ENCODE results near the gene MOB3A.
A peak's percentile ranks its signal among the peaks of the same experiment; 100 is the strongest.
"Not testable (repeated sequence)": the region's sequence is repeated elsewhere in the genome, so short reads cannot be mapped to it uniquely, and the experiment has no call there.

Gene MOB3A

DNA sequence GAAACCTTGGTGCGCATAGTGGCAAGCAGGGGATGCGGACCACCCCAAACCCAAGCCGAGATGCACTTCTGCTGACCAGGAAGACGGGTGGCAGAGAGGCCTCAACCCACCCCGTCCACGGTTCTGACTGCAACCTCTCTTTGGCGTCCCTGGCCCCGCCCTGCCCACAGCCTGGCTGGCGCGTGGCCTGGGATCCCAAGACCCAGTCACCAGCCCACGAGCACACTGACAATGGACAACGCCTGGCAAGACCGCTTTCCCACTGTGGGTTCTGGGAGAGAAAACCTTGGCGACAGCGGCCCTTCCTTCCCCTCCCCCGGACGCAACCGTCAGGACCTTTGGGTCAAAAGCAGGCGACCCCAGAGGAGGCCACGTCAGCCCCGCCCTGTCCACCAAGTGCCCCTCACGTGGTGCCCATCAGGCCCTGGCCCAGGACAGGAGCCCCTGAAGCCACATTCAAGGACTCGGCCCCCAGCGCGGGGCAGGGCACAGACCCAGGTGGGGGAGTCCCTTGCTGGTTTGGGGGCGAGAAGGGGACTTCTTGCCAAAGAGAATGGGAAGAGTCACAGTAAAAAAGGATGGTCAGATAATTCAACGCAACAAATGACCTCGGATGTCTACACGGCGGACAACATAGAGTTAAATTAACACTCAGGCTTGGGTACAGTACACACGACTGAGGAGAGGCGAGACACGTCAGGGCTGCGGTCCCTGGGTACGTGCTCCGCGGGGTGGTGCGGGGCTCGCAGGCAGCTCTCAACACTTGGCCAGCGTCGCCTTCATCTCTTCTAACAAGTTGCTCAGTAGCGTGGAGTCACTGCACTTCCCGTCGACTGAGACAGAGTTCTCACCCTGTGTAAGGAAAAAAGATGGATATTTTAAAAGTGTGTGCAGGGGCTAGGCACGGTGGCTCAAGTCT lies 5.5 kb upstream of the MOB3A start:
- peaks cover 23 to 32% (median 26%) of the 10 kb centered on the region in 10 experiments for H3K4me1 ChIP-seq
- no peaks in the 10 kb centered on the region for H3K27me3 ChIP-seq
- H3K27ac ChIP-seq, result no peak overlapping the region
- H3K4me2 ChIP-seq, result no peak overlapping the region
- H3K4me3 ChIP-seq, result no peak overlapping the region
- no peak overlapping the region for H3K9ac ChIP-seq
- H3K36me3 ChIP-seq, result peaks cover 70 to 78% (median 72%) of the 10 kb centered on the region in 11 experiments
- no peak for TF ChIP-seq Cebpa-rat (IDR thresholded peaks at IDR 0.05)
- peaks cover 13 to 28% (median 23%) of the 10 kb centered on the region in 11 experiments for H3K9me3 ChIP-seq (replicated peaks in 1 of 11)
- H4K20me1 ChIP-seq, result peaks cover 42 to 98% (median 72%) of the 10 kb centered on the region in 11 experiments; a peak in 21 of 22 replicates

DNA sequence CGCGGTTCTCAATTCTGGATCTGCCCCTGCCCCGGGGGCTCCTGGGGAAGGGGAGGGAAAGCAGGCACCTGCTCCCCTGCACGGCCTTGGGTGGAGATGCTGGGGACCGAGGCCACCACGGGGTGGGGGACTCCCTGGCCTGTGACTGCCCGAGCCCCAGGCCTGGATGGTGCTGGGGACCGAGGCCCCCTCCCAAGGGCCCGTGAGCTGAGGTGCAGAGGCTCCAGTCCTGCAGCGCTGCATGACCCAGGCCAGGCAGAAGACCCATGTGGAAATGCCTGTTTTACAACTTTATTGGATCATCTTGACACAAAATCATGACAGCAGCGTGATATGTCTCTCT lies 4.6 kb upstream of the MOB3A start:
- H3K4me3 ChIP-seq, result no peak overlapping the region
- no peaks in the 10 kb centered on the region for H3K27me3 ChIP-seq
- TF ChIP-seq Cebpa-rat (IDR thresholded peaks at IDR 0.05), result no peak
- peaks cover 42 to 88% (median 62%) of the 10 kb centered on the region in 11 experiments; a peak in 21 of 22 replicates for H4K20me1 ChIP-seq
- H3K9ac ChIP-seq, result no peak overlapping the region
- no peak overlapping the region for H3K27ac ChIP-seq
- H3K4me2 ChIP-seq, result no peak overlapping the region
- H3K4me1 ChIP-seq, result peaks cover 15 to 22% (median 17%) of the 10 kb centered on the region in 10 experiments
- H3K9me3 ChIP-seq (replicated peaks in 1 of 11), result peaks cover 9 to 21% (median 17%) of the 10 kb centered on the region in 11 experiments
- peaks cover 60 to 69% (median 63%) of the 10 kb centered on the region in 11 experiments for H3K36me3 ChIP-seq

DNA sequence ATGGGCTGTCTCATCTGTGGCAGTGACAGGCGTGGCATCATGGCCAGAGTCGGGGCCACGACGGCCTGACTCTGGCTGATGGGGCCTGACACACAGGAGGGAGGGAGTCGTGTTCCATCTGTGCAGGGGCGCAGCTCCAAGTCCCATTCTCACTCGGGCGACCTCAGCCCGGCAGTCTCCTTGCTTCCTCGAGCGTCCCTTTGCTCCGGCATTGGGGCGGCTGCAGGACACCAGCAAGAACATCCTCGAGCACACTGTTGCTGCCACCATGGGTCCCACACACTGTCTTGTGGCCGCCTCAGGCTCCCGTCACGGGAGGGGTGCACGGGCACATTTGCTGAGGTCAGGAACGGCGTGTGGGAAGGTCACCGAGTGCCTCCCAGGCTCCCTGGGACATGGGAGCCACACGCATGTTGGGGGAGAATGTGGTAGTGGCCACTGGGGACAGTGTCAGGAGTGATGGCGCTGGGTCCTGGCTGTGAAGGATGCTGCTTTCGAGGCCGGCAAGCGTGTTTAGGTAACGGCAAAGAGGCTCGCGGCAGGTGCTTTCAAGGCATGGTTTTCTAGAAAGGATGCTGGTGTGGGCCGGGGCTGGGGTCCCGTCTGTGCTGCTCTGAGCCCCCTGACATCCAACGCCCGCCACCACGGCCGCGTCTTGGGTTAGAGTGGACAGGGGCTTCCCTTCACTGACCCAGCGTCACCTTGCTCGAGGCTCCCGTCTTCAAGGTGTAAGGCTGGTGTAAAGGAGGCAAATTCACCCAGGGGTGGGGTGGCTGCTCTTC lies 4.0 kb upstream of the MOB3A start:
- peaks cover 4 to 16% (median 12%) of the 10 kb centered on the region in 11 experiments; a peak in 21 of 22 replicates for H3K9me3 ChIP-seq (replicated peaks in 1 of 11)
- no peak overlapping the region for H3K4me3 ChIP-seq
- H4K20me1 ChIP-seq, result peaks cover 42 to 83% (median 57%) of the 10 kb centered on the region in 11 experiments; a peak in 21 of 22 replicates
- H3K27ac ChIP-seq, result no peak overlapping the region
- peaks cover 14 to 28% (median 18%) of the 10 kb centered on the region in 10 experiments for H3K4me1 ChIP-seq
- H3K27me3 ChIP-seq, result no peaks in the 10 kb centered on the region
- no peak overlapping the region for H3K4me2 ChIP-seq
- no peak overlapping the region for H3K9ac ChIP-seq
- H3K36me3 ChIP-seq, result peaks cover 55 to 63% (median 57%) of the 10 kb centered on the region in 11 experiments
- no peak for TF ChIP-seq Cebpa-rat (IDR thresholded peaks at IDR 0.05)

DNA sequence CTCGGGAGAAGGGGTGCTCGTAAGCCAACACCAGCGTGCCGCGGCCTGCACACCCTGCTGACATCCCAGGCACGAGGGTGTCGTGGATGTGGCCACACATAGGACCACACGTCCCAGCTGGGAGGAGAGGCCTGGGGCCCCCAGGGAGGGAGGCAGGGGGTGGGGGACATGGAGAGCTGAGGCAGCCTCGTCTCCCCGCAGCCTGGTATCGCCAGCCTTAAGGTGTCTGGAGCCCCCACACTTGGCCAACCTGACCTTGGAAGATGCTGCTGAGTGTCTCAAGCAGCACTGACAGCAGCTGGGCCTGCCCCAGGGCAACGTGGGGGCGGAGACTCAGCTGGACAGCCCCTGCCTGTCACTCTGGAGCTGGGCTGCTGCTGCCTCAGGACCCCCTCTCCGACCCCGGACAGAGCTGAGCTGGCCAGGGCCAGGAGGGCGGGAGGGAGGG lies 3.0 kb upstream of the MOB3A start:
- Histone ChIP-seq H4K20me1 (peaks cover 39 to 72% (median 48%) of the 10 kb centered on the region in 11 experiments; a peak in 21 of 22 replicates), H3K9me3 (replicated peaks in 1 of 11) (peaks cover 0 to 5% (median 1%) of the 10 kb centered on the region in 11 experiments; a peak in 9 of 22 replicates), H3K4me2 (no peak overlapping the region), H3K27me3 (no peaks in the 10 kb centered on the region), H3K4me1 (peaks cover 14 to 38% (median 18%) of the 10 kb centered on the region in 10 experiments), H3K27ac (no peak overlapping the region), H3K4me3 (no peak overlapping the region), H3K36me3 (peaks cover 44 to 53% (median 46%) of the 10 kb centered on the region in 11 experiments), H3K9ac (no peak overlapping the region)
- TF ChIP-seq Cebpa-rat (IDR thresholded peaks at IDR 0.05), result no peak

DNA sequence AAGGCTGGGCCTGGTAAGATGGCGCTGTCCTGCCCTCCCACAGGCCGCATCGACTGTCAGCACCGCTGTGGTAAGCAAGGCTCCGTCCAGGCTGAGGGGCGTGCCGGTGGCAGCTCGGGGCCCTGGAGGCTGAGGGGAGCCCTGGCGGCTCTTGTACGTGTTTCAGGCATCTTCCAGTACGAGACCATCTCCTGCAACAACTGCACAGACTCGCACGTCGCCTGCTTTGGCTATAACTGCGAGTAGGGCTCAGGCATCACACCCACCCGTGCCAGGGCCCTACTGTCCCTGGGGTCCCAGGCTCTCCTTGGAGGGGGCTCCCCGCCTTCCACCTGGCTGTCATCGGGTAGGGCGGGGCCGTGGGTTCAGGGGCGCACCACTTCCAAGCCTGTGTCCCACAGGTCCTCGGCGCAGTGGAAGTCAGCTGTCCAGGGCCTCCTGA lies 1.8 kb upstream of the MOB3A start:
- H3K4me2 ChIP-seq, result peak overlapping the region; percentile 81 to 100 (median 95)
- H3K36me3 ChIP-seq, result peaks cover 35 to 52% (median 41%) of the 10 kb centered on the region in 11 experiments
- H3K27me3 ChIP-seq, result no peaks in the 10 kb centered on the region
- H3K4me3 ChIP-seq, result peak overlapping the region in 2 of 10 experiments; percentile 55 to 61; a peak in 2 of 20 replicates
- H3K27ac ChIP-seq, result no peak overlapping the region; a peak in 1 of 22 replicates
- peaks cover 27 to 61% (median 44%) of the 10 kb centered on the region in 11 experiments; a peak in 21 of 22 replicates for H4K20me1 ChIP-seq
- H3K9ac ChIP-seq, result peak overlapping the region in 9 of 11 experiments; percentile 45 to 73 (median 69); a peak in 15 of 22 replicates
- H3K9me3 ChIP-seq (replicated peaks in 1 of 11), result no peaks in the 10 kb centered on the region
- peaks cover 25 to 44% (median 29%) of the 10 kb centered on the region in 10 experiments for H3K4me1 ChIP-seq
- TF ChIP-seq Cebpa-rat (IDR thresholded peaks at IDR 0.05), result no peak

DNA sequence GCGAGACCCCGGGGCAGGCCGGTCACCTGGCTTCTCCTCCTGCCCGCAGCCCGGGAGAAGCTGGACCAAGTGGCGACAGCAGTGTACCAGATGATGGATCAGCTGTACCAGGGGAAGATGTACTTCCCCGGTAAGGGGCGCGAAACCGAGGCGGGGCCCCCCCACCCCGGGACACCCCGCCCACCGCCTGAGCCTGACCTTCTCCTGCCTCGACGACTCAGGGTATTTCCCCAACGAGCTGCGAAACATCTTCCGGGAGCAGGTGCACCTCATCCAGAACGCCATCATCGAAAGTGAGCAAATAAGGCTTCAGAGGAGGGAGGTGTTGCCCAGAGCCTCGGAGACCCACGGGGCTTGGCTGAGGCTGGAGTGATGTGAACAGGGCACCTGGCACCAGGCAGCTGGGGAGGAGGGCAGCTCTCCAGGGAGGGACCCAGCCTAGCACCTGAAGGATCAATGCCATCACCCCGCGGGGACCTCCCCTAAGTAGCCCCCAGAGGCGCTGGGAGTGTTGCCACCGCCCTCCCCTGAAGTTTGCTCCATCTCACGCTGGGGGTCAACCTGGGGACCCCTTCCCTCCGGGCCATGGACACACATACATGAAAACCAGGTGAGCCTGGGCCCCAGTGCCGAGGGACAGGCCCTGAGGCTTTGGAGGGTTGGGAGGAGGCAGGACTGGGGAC lies 1.2 kb upstream of the MOB3A start:
- Histone ChIP-seq H3K27ac (peak overlapping the region in 3 of 11 experiments; percentile 35 to 52 (median 51); a peak in 5 of 22 replicates), H4K20me1 (peaks cover 25 to 55% (median 44%) of the 10 kb centered on the region in 11 experiments; a peak in 19 of 22 replicates), H3K4me2 (peak overlapping the region; percentile 81 to 100 (median 95))

DNA sequence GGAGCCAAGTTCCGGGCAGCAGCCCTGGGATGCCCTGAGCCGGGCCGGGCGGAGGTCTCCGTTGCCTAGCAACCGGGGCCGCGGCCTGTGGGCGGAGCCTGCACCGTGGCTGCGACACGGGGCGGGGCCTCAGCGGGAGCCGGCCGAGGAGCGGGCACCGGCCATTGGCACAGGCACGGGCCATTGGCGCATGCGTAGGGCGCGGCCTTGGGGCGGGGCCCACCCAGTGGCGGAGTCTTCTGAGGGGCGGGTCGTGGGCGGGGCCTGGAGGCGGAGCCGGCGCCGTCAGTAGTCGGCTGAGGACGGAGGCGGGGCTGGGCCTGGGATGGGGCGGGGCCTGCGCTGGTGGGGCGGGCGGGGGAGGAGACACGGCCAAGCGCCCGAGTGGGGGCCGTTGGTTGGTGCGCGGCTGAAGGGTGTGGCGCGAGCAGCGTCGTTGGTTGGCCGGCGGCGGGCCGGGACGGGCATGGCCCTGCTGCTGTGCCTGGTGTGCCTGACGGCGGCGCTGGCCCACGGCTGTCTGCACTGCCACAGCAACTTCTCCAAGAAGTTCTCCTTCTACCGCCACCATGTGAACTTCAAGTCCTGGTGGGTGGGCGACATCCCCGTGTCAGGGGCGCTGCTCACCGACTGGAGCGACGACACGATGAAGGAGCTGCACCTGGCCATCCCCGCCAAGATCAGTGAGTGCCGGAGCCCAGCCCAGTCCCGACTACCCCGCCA lies 515 bp upstream of the MOB3A start, which contains the start of gene IZUMO4:
Gene IZUMO4, plus strand, starts transcription at position 436 of the 723 bp plus-strand sequence. Its CDS starts 31 bp downstream, at position 467.
- H4K20me1 ChIP-seq, result peaks cover 20 to 48% (median 38%) of the 10 kb centered on the region in 11 experiments; a peak in 19 of 22 replicates
- H3K4me2 ChIP-seq, result peak within 1 kb of the TSS; percentile 89 to 100 (median 99)
- peak within 1 kb of the TSS; percentile 90 to 99 (median 94) for H3K27ac ChIP-seq
- peaks cover 0 to 9% (median 0%) of the 10 kb centered on the region in 11 experiments; a peak in 4 of 22 replicates for H3K9me3 ChIP-seq (replicated peaks in 1 of 11)
- TF ChIP-seq Cebpa-rat (IDR thresholded peaks at IDR 0.05), result no peak
- H3K4me1 ChIP-seq, result peaks cover 38 to 57% (median 42%) of the 10 kb centered on the region in 10 experiments
- no peaks in the 10 kb centered on the region for H3K27me3 ChIP-seq
- H3K4me3 ChIP-seq, result peak within 1 kb of the TSS; percentile 68 to 98 (median 90)
- peak within 1 kb of the TSS; percentile 84 to 97 (median 93) for H3K9ac ChIP-seq
- H3K36me3 ChIP-seq, result peaks cover 22 to 50% (median 39%) of the 10 kb centered on the region in 11 experiments

More for the DNA sequence above, 1.2 kb upstream of the MOB3A start:
- TF ChIP-seq Cebpa-rat (IDR thresholded peaks at IDR 0.05), result no peak
- Histone ChIP-seq H3K27me3 (no peaks in the 10 kb centered on the region), H3K4me1 (peaks cover 31 to 50% (median 35%) of the 10 kb centered on the region in 10 experiments), H3K9ac (peak overlapping the region; percentile 43 to 73 (median 68); a peak in 20 of 22 replicates), H3K9me3 (replicated peaks in 1 of 11) (peaks cover 0 to 4% (median 0%) of the 10 kb centered on the region in 11 experiments; a peak in 4 of 22 replicates), H3K4me3 (peak overlapping the region; percentile 26 to 71 (median 54); a peak in 19 of 20 replicates), H3K36me3 (peaks cover 29 to 52% (median 42%) of the 10 kb centered on the region in 11 experiments)

DNA sequence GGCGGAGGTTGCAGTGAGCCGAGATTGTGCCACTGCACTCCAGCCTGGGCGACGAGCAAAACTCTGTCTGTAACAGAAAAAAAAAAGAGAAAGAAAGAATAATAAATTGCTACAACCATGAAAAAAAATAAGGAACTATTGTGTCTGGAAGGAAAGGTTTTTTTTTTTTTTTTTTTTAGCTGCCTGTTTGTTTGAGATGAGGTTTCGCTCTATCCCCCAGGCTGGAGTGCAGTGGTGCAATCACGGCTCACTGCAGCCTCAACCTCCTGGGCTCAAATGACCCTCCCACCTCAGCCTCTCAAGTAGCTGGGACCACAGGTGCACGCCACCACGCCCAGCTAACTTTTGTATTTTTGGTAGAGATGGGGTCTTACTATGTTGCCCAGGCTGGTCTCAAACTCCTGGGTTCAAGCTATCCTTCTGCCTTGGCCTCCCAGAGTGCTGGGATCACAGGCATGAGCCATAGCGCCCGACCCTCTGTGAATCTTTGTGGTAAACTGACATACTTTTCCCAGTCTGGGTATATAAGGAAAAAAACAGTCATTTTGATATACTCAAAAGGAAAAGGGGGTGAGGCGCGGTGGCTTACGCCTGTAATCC lies 4.1 kb downstream of the MOB3A start:
- not testable (repeated sequence) for H3K27me3 ChIP-seq; H3K9me3 ChIP-seq (replicated peaks in 1 of 11)
- H4K20me1 ChIP-seq, result peaks cover 0 to 43% (median 1%) of the 10 kb centered on the region in 11 experiments; a peak in 9 of 22 replicates
- H3K27ac ChIP-seq, result peak overlapping the region; percentile 90 to 99 (median 94)
- peak overlapping the region in 8 of 10 experiments; percentile 81 to 98 (median 92); a peak in 14 of 20 replicates for H3K4me3 ChIP-seq
- H3K4me2 ChIP-seq, result peak overlapping the region; percentile 89 to 100 (median 99)
- H3K9ac ChIP-seq, result peak overlapping the region; percentile 84 to 97 (median 93); a peak in 18 of 22 replicates
- H3K4me1 ChIP-seq, result peaks cover 66 to 85% (median 71%) of the 10 kb centered on the region in 10 experiments
- H3K36me3 ChIP-seq, result peaks cover 0 to 37% (median 16%) of the 10 kb centered on the region in 11 experiments; a peak in 16 of 22 replicates

All from BLaER1 treated with 17β-estradiol and CSF1 and Interleukin-3, amounts not matched to agents 10 nM and 100 nM (cell line).